ENCODE measurements around the gene DAB2IP. TPM values are rescaled to one million over a fixed set of nuclear protein-coding genes. Genes with fewer than 3 reads are reported as not detected.

DAB2IP gene
- total and polyA plus RNA-seq, 2 experiments from 2014 or later = 8.9 to 42.8 TPM

DNA sequence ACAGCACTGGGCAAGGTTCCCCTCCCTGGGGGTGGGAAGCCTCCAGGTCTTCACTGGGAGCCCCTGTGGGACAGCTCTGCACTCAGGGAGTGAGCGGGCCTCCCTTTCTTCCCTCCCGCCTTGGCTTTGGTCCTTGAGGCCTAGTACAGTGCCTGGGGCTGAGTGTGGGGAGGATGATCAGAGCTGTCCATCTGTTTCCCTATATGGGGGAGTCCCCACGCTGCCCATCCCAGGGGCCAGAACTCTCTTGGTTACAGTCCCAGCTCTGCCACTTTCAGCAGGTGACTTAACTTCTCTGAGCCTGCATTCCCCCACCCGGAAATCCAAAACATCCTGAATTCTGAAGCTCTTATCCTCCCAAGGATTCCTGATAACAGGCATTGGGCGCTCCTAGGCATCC, 42.6 kb downstream of the DAB2IP start:
- Mint-ChIP-seq H3K27ac (no peak overlapping the region), H3K4me1 (peaks cover 33% of the 10 kb centered on the region), H3K27me3 (ENCODE audit: insufficient read depth, low read depth, poor library complexity) (peaks cover 2% of the 10 kb centered on the region), H3K4me3 (no peak overlapping the region), H3K36me3 (ENCODE audit: low read depth) (no peaks in the 10 kb centered on the region), H3K9me3 (no peaks in the 10 kb centered on the region; the same call in 2 of the 3 replicates)
- no peak overlapping the region for H3K4me2 ChIP-seq
- no peak overlapping the region for H3K4me3 ChIP-seq
- TF ChIP-seq JUNB (IDR thresholded peaks at IDR 0.05; ENCODE audit: unreplicated experiment) (no peak), ZNF331 (CRISPR knock-in tag; IDR thresholded peaks at IDR 0.05; ENCODE audit: low read depth) (no peak), POLR2AphosphoS5 (IDR thresholded peaks at IDR 0.05; ENCODE audit: low read depth) (no peak), STAT1 (IDR thresholded peaks at IDR 0.05; ENCODE audit: unreplicated experiment) (no peak), EZH2 (IDR thresholded peaks at IDR 0.05; ENCODE audit: low read depth, unreplicated experiment) (no peak)
- TF ChIP-seq, protein P1, sequence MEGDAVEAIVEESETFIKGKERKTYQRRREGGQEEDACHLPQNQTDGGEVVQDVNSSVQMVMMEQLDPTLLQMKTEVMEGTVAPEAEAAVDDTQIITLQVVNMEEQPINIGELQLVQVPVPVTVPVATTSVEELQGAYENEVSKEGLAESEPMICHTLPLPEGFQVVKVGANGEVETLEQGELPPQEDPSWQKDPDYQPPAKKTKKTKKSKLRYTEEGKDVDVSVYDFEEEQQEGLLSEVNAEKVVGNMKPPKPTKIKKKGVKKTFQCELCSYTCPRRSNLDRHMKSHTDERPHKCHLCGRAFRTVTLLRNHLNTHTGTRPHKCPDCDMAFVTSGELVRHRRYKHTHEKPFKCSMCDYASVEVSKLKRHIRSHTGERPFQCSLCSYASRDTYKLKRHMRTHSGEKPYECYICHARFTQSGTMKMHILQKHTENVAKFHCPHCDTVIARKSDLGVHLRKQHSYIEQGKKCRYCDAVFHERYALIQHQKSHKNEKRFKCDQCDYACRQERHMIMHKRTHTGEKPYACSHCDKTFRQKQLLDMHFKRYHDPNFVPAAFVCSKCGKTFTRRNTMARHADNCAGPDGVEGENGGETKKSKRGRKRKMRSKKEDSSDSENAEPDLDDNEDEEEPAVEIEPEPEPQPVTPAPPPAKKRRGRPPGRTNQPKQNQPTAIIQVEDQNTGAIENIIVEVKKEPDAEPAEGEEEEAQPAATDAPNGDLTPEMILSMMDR (conservative IDR thresholded peaks at IDR 0.05; ENCODE audit: low read depth in 2 of 2) = no peak
- TF ChIP-seq, protein P2, sequence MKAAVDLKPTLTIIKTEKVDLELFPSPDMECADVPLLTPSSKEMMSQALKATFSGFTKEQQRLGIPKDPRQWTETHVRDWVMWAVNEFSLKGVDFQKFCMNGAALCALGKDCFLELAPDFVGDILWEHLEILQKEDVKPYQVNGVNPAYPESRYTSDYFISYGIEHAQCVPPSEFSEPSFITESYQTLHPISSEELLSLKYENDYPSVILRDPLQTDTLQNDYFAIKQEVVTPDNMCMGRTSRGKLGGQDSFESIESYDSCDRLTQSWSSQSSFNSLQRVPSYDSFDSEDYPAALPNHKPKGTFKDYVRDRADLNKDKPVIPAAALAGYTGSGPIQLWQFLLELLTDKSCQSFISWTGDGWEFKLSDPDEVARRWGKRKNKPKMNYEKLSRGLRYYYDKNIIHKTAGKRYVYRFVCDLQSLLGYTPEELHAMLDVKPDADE (IDR thresholded peaks at IDR 0.05) = no peak
- peaks cover 9% of the 10 kb centered on the region; the same call in 1 of the 2 replicates for H3K4me1 ChIP-seq (ENCODE audit: insufficient read depth)
- no peaks in the 10 kb centered on the region for H3K36me3 ChIP-seq (ENCODE audit: insufficient read depth)
- H2AFZ ChIP-seq = no peak overlapping the region
- ATAC-seq = no peak
- no peak for DNase-seq (ENCODE audit: low spot score)
- H3K9me2 ChIP-seq (ENCODE audit: insufficient read depth) = no peaks in the 10 kb centered on the region
- H3K27me3 ChIP-seq (ENCODE audit: insufficient read depth) = no peaks in the 10 kb centered on the region
- no peaks in the 10 kb centered on the region for H3K79me2 ChIP-seq (replicated peaks; ENCODE audit: insufficient read depth)
- H3F3A ChIP-seq (replicated peaks; ENCODE audit: low read depth) = no peaks in the 10 kb centered on the region
- H3K27ac ChIP-seq (ENCODE audit: low read depth) = no peak overlapping the region
- H4K20me1 ChIP-seq (replicated peaks; ENCODE audit: insufficient read depth) = peaks cover 30% of the 10 kb centered on the region

DNA sequence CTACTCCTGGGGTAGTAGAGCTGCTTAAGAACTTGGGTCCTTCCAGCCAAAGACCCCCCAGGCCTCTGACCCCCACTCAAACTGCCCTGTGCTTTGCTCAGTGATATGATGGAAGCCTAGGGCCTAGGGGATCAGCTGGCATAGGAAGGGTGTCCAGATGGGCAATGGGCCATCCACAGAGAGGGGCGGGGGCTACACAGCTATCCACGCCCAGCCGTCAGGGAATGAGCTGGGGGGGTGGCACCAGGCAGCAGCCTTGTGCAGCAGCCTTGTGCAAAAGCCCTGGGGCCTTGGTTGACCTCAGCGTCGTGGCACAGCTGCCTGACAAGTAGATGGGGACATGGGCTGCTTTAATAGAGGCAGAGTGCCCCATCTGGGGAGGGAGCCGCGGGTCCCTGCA, 43.2 kb downstream of the DAB2IP start:
- Histone ChIP-seq H3K79me2 (replicated peaks; ENCODE audit: insufficient read depth) (no peaks in the 10 kb centered on the region), H3K4me3 (no peak overlapping the region), H3K9me2 (ENCODE audit: insufficient read depth) (no peaks in the 10 kb centered on the region), H4K20me1 (replicated peaks; ENCODE audit: insufficient read depth) (peaks cover 30% of the 10 kb centered on the region), H3K4me1 (ENCODE audit: insufficient read depth) (peaks cover 9% of the 10 kb centered on the region; the same call in 1 of the 2 replicates), H3K27me3 (ENCODE audit: insufficient read depth) (no peaks in the 10 kb centered on the region), H3K4me2 (no peak overlapping the region), H3K27ac (ENCODE audit: low read depth) (no peak overlapping the region), H3K36me3 (ENCODE audit: insufficient read depth) (no peaks in the 10 kb centered on the region), H2AFZ (no peak overlapping the region), H3F3A (replicated peaks; ENCODE audit: low read depth) (no peaks in the 10 kb centered on the region)
- DNase-seq (ENCODE audit: low spot score) (no peak), ATAC-seq (no peak)
- H3K27ac Mint-ChIP-seq = no peak overlapping the region
- no peaks in the 10 kb centered on the region for H3K36me3 Mint-ChIP-seq (ENCODE audit: low read depth)
- H3K4me1 Mint-ChIP-seq = peaks cover 33% of the 10 kb centered on the region
- no peak overlapping the region for H3K4me3 Mint-ChIP-seq
- H3K27me3 Mint-ChIP-seq (ENCODE audit: insufficient read depth, low read depth, poor library complexity) = peaks cover 2% of the 10 kb centered on the region
- no peaks in the 10 kb centered on the region; the same call in 2 of the 3 replicates for H3K9me3 Mint-ChIP-seq
- TF ChIP-seq POLR2AphosphoS5 (IDR thresholded peaks at IDR 0.05; ENCODE audit: low read depth) = no peak
- no peak for TF ChIP-seq STAT1 (IDR thresholded peaks at IDR 0.05; ENCODE audit: unreplicated experiment)
- TF ChIP-seq, protein P1 (conservative IDR thresholded peaks at IDR 0.05; ENCODE audit: low read depth in 2 of 2) = no peak
- TF ChIP-seq, protein P3, sequence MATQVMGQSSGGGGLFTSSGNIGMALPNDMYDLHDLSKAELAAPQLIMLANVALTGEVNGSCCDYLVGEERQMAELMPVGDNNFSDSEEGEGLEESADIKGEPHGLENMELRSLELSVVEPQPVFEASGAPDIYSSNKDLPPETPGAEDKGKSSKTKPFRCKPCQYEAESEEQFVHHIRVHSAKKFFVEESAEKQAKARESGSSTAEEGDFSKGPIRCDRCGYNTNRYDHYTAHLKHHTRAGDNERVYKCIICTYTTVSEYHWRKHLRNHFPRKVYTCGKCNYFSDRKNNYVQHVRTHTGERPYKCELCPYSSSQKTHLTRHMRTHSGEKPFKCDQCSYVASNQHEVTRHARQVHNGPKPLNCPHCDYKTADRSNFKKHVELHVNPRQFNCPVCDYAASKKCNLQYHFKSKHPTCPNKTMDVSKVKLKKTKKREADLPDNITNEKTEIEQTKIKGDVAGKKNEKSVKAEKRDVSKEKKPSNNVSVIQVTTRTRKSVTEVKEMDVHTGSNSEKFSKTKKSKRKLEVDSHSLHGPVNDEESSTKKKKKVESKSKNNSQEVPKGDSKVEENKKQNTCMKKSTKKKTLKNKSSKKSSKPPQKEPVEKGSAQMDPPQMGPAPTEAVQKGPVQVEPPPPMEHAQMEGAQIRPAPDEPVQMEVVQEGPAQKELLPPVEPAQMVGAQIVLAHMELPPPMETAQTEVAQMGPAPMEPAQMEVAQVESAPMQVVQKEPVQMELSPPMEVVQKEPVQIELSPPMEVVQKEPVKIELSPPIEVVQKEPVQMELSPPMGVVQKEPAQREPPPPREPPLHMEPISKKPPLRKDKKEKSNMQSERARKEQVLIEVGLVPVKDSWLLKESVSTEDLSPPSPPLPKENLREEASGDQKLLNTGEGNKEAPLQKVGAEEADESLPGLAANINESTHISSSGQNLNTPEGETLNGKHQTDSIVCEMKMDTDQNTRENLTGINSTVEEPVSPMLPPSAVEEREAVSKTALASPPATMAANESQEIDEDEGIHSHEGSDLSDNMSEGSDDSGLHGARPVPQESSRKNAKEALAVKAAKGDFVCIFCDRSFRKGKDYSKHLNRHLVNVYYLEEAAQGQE (IDR thresholded peaks at IDR 0.05; ENCODE audit: unreplicated experiment) = no peak
- TF ChIP-seq JUNB (IDR thresholded peaks at IDR 0.05; ENCODE audit: unreplicated experiment) = no peak
- TF ChIP-seq, protein P2 (IDR thresholded peaks at IDR 0.05) = no peak
- no peak for TF ChIP-seq EZH2 (IDR thresholded peaks at IDR 0.05; ENCODE audit: low read depth, unreplicated experiment)
- TF ChIP-seq NANOG (IDR thresholded peaks at IDR 0.05; ENCODE audit: borderline replicate concordance) = no peak

All from GM23338 (cell line).